CD4-positive, alpha-beta memory T cell (primary cell): ENCODE measurements around the gene BOD1L1. TPM values are rescaled to one million over a fixed set of nuclear protein-coding genes. Genes with fewer than 3 reads are reported as not detected.
A peak's percentile ranks its signal among the peaks of the same experiment; 100 is the strongest.

Source experiments
- CTCF ChIA-PET: fragments of 350-600 bp; sonication (Branson Sonifier 250); formaldehyde crosslinking; loops from one replicate; lab custom pipeline; 2021; ENCODE audit warnings: inconsistent platforms; ENCODE audit not compliant: partially characterized antibody; lab: Charles Lee
- POLR2A ChIA-PET: fragments of 350-600 bp; sonication (Branson Sonifier 250); formaldehyde crosslinking; loops from one replicate; lab custom pipeline; 2021; ENCODE audit not compliant: partially characterized antibody; lab: Charles Lee
- DNase-seq, 5 donors: peaks; one replicate each; pipeline versions ENCODE4 v3.0.0 to v3.0.0-alpha.2; 2020 to 2022; ENCODE audit warnings: mixed read lengths in 1 of 5
- H3K27ac ChIP-seq: one replicate; pipeline ENCODE4 v1.7.0; 2013; ENCODE audit warnings: low read depth, low read length
- H3K27me3 ChIP-seq: 2 replicates; pipeline ENCODE4 v1.7.0; 2013; ENCODE audit warnings: mild to moderate bottlenecking, low read length, moderate library complexity; ENCODE audit not compliant: insufficient read depth
- H3K36me3 ChIP-seq: 2 replicates; pipeline ENCODE4 v1.7.0; 2013; ENCODE audit warnings: mild to moderate bottlenecking, low read length, moderate library complexity; ENCODE audit not compliant: insufficient read depth
- H3K4me1 ChIP-seq: 2 replicates; pipeline ENCODE4 v1.7.0; 2013; ENCODE audit warnings: mild to moderate bottlenecking, low read length, moderate library complexity; ENCODE audit not compliant: insufficient read depth
- H3K4me3 ChIP-seq, 2 donors: one replicate each; pipeline ENCODE4 v1.7.0; 2013; ENCODE audit warnings: low read length in 2 of 2, mild to moderate bottlenecking in 1 of 2
- H3K9me3 ChIP-seq, 2 donors: one replicate each; pipeline ENCODE4 v1.7.0; 2013; ENCODE audit warnings: low read length in 2 of 2, control low read depth in 1 of 2; ENCODE audit not compliant: control insufficient read depth in 1 of 2
- H3K27ac Mint-ChIP-seq, 7 donors: one replicate each; pipeline ENCODE4 v1.8.0; 2020 to 2021; ENCODE audit warnings: mixed read lengths in 7 of 7, mild to moderate bottlenecking in 6 of 7, inconsistent platforms in 3 of 7, moderate library complexity in 3 of 7
- H3K27me3 Mint-ChIP-seq, 2 donors: one replicate each; pipeline ENCODE4 v1.8.0; 2020 to 2021; ENCODE audit warnings: mixed read lengths in 2 of 2
- H3K36me3 Mint-ChIP-seq, 2 donors: one replicate each; pipeline ENCODE4 v1.8.0; 2020 to 2021; ENCODE audit warnings: mixed read lengths in 2 of 2, inconsistent platforms in 1 of 2, mild to moderate bottlenecking in 1 of 2
- H3K4me1 Mint-ChIP-seq, 4 donors: one replicate each; pipeline ENCODE4 v1.8.0; 2020 to 2021; ENCODE audit warnings: mixed read lengths in 4 of 4, mild to moderate bottlenecking in 1 of 4
- H3K4me3 Mint-ChIP-seq, 8 donors: one replicate each; pipeline ENCODE4 v1.8.0; 2020 to 2021; ENCODE audit warnings: mixed read lengths in 8 of 8, mild to moderate bottlenecking in 7 of 8, moderate library complexity in 6 of 8, inconsistent platforms in 3 of 8
- H3K9me3 Mint-ChIP-seq, 8 donors: one replicate each; pipeline ENCODE4 v1.8.0; 2020 to 2021; ENCODE audit warnings: mixed read lengths in 8 of 8, mild to moderate bottlenecking in 5 of 8, inconsistent platforms in 3 of 8, moderate library complexity in 1 of 8
- intact Hi-C: fragments of 100-400 bp; cut with micrococcal nuclease; formaldehyde crosslinking; loops from one replicate; pipeline ENCODE4 v1.15.1; 2023
- polyA plus RNA-seq, 2 donors: library from polyadenylated mRNA; unstranded; fragments of 300-500 nt; fragmentation: Illumina TruSeq; gene quantifications; one replicate each; pipeline ENCODE4 v1.2.3, GENCODE V29; 2021
- total RNA-seq, 2 experiments: library from RNA; stranded (reverse); gene quantifications; one replicate each; pipeline ENCODE4 v1.2.3, GENCODE V29; 2021

BOD1L1 gene
- total and polyA plus RNA-seq, 4 experiments from 2014 or later: 0.86 to 72.3 (median 37.3) TPM

DNA sequence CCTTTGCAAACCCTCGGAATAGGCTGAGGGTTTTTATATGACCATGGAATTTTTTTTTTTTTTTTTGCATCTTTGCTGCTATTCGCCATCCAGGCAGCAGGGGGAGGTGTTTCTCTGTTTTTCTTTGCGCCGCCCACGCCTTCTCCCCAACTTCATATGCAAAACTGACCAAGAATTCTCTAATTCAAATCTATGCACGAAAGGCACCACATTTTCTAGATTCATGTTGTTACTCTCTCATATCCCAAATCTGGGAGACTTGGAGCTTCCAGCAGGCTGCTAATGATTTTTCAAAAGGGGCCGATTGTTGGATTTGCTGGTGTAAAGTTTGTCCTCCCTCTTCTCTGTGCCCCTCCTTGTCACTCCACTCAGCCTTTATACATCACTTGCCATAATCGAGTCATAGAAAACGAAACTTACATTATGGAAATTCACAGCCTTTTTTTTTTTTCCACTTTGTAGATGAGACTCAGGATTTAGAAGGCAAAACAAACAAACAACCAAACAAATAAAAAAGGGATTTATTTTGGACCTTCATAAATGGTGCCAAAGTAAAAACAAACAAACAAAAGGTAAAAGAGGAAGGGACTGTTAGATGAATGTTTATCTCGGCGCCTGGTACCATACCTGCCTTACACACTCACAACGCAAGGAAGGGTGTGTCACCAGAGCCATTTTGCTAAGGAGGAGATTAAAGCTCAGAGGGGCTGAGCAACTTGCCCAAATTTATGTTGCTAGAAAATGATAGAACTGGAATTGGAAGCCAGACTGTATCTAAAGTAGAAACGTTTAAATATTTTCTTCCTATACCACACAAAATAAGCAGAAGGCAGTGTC lies 29.3 kb upstream of the BOD1L1 start:
- Mint-ChIP-seq H3K4me1 (peaks cover 8 to 19% (median 11%) of the 10 kb centered on the region in 4 donors), H3K36me3 (no peaks in the 10 kb centered on the region), H3K9me3 (no peaks in the 10 kb centered on the region), H3K27me3 (peaks cover 0 to 5% of the 10 kb centered on the region in 2 donors), H3K27ac (peak overlapping the region in 6 of 7 donors; percentile 8 to 87 (median 66)), H3K4me3 (peak overlapping the region; percentile 17 to 87 (median 80))
- POLR2A ChIA-PET: interaction anchor here (0.9 to 1.2 kb wide), 2 partner anchors 9 to 29 kb away, joined by 3 to 5 read pairs; partner anchors contain the start of gene BOD1L1
- Histone ChIP-seq H3K4me3 (peak overlapping the region in 1 of 2 donors; percentile 26), H3K36me3 (no peaks in the 10 kb centered on the region), H3K27me3 (no peaks in the 10 kb centered on the region), H3K9me3 (no peaks in the 10 kb centered on the region), H3K4me1 (peaks cover 7% of the 10 kb centered on the region), H3K27ac (no peak overlapping the region)
- CTCF ChIA-PET: interaction anchor here (0.6 to 5.3 kb wide), 16 partner anchors 12 to 1800 kb away, joined by 3 to 74 read pairs (median 4); partner anchors contain the start of gene BOD1L1
- peak; percentile 54 to 60 (median 58) for DNase-seq
- intact Hi-C loops: loop anchor here (1.0 to 2.0 kb wide), 3 partner anchors 598 to 1994 kb away; no protein-coding TSS in a partner anchor

DNA sequence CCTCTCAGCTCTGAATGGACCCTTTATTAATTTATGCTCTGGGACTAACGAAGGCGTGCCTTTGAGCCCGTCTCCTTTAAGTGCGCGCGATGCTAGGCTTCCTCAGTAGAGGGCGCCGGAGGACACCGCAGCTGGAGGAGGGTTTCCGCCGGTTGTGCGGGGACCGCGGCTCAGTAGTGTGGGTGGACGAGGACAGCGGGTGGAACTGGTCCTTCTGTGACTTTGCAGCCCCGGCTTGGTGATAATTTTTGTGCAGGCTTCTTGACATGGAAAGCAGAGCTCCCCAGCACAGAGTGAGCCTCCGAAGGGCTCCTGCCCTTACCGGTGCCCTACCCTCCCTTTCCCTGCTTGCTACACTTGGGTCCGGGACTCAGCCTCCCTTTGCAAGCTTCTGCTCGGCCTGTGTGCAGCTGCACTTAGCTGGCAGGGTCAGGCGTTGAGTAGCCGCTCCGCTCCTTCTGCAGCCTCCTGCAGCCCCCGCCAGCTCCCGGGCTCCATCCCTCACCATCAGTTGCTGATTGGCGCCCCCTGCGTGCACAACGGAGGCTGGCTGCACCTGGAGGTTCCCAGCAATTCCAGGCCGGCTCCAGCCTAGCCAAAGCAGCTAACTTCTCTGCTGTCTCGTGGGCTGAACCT lies 26.8 kb upstream of the BOD1L1 start:
- no peak overlapping the region for H3K27ac ChIP-seq
- H3K36me3 Mint-ChIP-seq: no peaks in the 10 kb centered on the region
- peak; percentile 67 to 74 (median 70) for DNase-seq
- intact Hi-C loops: loop anchor here (1.0 to 5.0 kb wide), 3 partner anchors 26 to 1353 kb away; no protein-coding TSS in a partner anchor
- H3K27ac Mint-ChIP-seq: peak overlapping the region in 3 of 7 donors; percentile 49 to 74 (median 63)
- ChIA-PET POLR2A (interaction anchor here (0.6 to 2.5 kb wide), 3 partner anchors 12 to 1349 kb away, joined by 3 to 18 read pairs (median 3); partner anchors contain the start of gene BOD1L1), CTCF (interaction anchor here (0.7 to 5.3 kb wide), 23 partner anchors 11 to 2000 kb away, joined by 3 to 74 read pairs (median 4); partner anchors contain the start of gene BOD1L1)
- H3K27me3 Mint-ChIP-seq: peaks cover 6 to 13% of the 10 kb centered on the region in 2 donors
- peak overlapping the region; percentile 76 to 82 for H3K4me3 ChIP-seq
- H3K27me3 ChIP-seq: no peaks in the 10 kb centered on the region
- no peaks in the 10 kb centered on the region for H3K9me3 Mint-ChIP-seq
- H3K36me3 ChIP-seq: no peaks in the 10 kb centered on the region
- peak overlapping the region; percentile 89 to 94 (median 90) for H3K4me3 Mint-ChIP-seq
- no peaks in the 10 kb centered on the region for H3K9me3 ChIP-seq
- H3K4me1 ChIP-seq: peaks cover 7% of the 10 kb centered on the region
- H3K4me1 Mint-ChIP-seq: peaks cover 8 to 19% (median 11%) of the 10 kb centered on the region in 4 donors

GRCh38 chr4:13653766-13654161 lies 26.2 kb upstream of the BOD1L1 start:
- no peak overlapping the region for H3K4me3 ChIP-seq
- POLR2A ChIA-PET: interaction anchor here (1.0 to 2.5 kb wide), 2 partner anchors 26 to 1349 kb away, joined by 3 to 18 read pairs; partner anchors contain the start of gene BOD1L1
- Mint-ChIP-seq H3K36me3 (no peaks in the 10 kb centered on the region), H3K4me1 (peaks cover 8 to 19% (median 11%) of the 10 kb centered on the region in 4 donors), H3K27me3 (peaks cover 11 to 17% of the 10 kb centered on the region in 2 donors), H3K9me3 (no peaks in the 10 kb centered on the region), H3K27ac (peak overlapping the region in 1 of 7 donors; percentile 63), H3K4me3 (peak overlapping the region in 3 of 8 donors; percentile 89 to 94 (median 91))
- intact Hi-C loops: loop anchor here (1.0 to 5.0 kb wide), 3 partner anchors 25 to 1353 kb away; no protein-coding TSS in a partner anchor
- no peaks in the 10 kb centered on the region for H3K36me3 ChIP-seq
- no peak overlapping the region for H3K27ac ChIP-seq
- CTCF ChIA-PET: interaction anchor here (0.6 to 5.3 kb wide), 18 partner anchors 10 to 2000 kb away, joined by 3 to 74 read pairs (median 4); partner anchors contain the start of gene BOD1L1
- no peak for DNase-seq
- H3K27me3 ChIP-seq: peaks cover 3% of the 10 kb centered on the region
- H3K4me1 ChIP-seq: peaks cover 7% of the 10 kb centered on the region
- no peaks in the 10 kb centered on the region for H3K9me3 ChIP-seq

DNA sequence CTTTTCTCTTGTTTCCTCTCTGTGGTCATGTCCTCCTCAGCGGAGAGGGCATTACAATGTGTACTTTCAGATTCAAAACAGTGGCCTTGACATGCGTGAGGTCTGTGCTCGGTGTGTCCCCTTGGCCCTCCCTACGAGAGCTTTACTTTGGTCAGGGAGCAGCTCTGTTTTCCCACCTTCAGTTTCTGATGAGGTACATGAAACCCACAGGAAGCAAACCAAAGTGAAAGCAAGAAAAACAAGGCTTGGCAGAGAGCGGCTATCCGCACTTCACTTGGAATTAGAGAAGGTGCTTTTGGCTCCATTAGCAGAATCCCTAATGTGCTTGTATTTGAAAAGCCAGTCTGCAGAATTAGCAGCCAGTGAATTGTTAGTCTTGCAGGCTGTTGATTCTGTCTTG lies 19.5 kb upstream of the BOD1L1 start:
- H3K4me3 Mint-ChIP-seq: peak overlapping the region; percentile 3 to 69 (median 43)
- DNase-seq: no peak
- H3K27me3 Mint-ChIP-seq: peaks cover 19 to 26% of the 10 kb centered on the region in 2 donors
- POLR2A ChIA-PET: interaction anchor here (1.6 kb wide), 1 partner anchor 9 kb away, joined by 5 read pairs; no protein-coding TSS in a partner anchor
- no peaks in the 10 kb centered on the region for H3K36me3 ChIP-seq
- no peak overlapping the region for H3K4me3 ChIP-seq
- H3K27ac ChIP-seq: no peak overlapping the region
- H3K4me1 Mint-ChIP-seq: peaks cover 0 to 3% (median 1%) of the 10 kb centered on the region in 4 donors
- peaks cover 3% of the 10 kb centered on the region for H3K27me3 ChIP-seq
- intact Hi-C loops: no loop called here
- peaks cover 0 to 1% (median 0%) of the 10 kb centered on the region in 8 donors for H3K9me3 Mint-ChIP-seq
- H3K4me1 ChIP-seq: no peaks in the 10 kb centered on the region
- CTCF ChIA-PET: interaction anchor here (1.5 to 7.6 kb wide), 2 partner anchors 8 to 17 kb away, joined by 3 to 74 read pairs; no protein-coding TSS in a partner anchor
- no peaks in the 10 kb centered on the region for H3K9me3 ChIP-seq
- no peaks in the 10 kb centered on the region for H3K36me3 Mint-ChIP-seq
- H3K27ac Mint-ChIP-seq: peak overlapping the region in 2 of 7 donors; percentile 36 to 80

DNA sequence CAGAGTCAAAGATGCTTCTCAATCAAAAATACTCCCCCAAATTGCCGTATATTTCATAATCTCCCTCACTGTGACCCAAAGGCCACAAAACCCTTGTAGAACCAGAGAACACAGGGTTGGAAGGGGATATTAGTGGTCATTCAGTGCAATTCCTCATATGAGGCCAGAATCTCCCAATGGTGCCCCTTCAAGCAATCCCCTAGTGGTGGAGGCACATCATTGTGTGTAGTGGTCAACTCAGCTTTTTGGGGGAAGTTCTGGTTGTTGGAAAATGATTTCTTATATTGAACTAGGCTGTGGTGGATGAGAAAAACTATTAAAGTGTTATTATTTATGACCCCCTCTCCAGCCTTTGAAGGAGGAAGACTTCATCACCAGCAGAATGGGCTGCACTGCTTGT lies 17.6 kb upstream of the BOD1L1 start:
- ChIA-PET POLR2A (no interaction called here), CTCF (interaction anchor here (7.6 kb wide), 1 partner anchor 10 kb away, joined by 74 read pairs; no protein-coding TSS in a partner anchor)
- no peak overlapping the region for H3K4me3 Mint-ChIP-seq
- Histone ChIP-seq H3K36me3 (no peaks in the 10 kb centered on the region), H3K27me3 (peaks cover 3% of the 10 kb centered on the region), H3K4me3 (no peak overlapping the region), H3K4me1 (no peaks in the 10 kb centered on the region), H3K9me3 (no peaks in the 10 kb centered on the region), H3K27ac (no peak overlapping the region)
- intact Hi-C loops: no loop called here
- H3K27ac Mint-ChIP-seq: no peak overlapping the region
- H3K36me3 Mint-ChIP-seq: no peaks in the 10 kb centered on the region
- H3K4me1 Mint-ChIP-seq: peaks cover 0 to 3% (median 1%) of the 10 kb centered on the region in 4 donors
- H3K27me3 Mint-ChIP-seq: peaks cover 22 to 29% of the 10 kb centered on the region in 2 donors
- peaks cover 0 to 1% (median 0%) of the 10 kb centered on the region in 8 donors for H3K9me3 Mint-ChIP-seq
- no peak for DNase-seq

- Mint-ChIP-seq H3K9me3 (no peaks in the 10 kb centered on the region), H3K4me3 (no peak overlapping the region), H3K4me1 (peaks cover 0 to 3% (median 1%) of the 10 kb centered on the region in 4 donors), H3K36me3 (no peaks in the 10 kb centered on the region), H3K27me3 (peaks cover 22 to 34% of the 10 kb centered on the region in 2 donors), H3K27ac (peak overlapping the region in 1 of 7 donors; percentile 63)
- Histone ChIP-seq H3K9me3 (no peaks in the 10 kb centered on the region), H3K4me3 (no peak overlapping the region), H3K36me3 (no peaks in the 10 kb centered on the region), H3K27ac (no peak overlapping the region), H3K4me1 (no peaks in the 10 kb centered on the region), H3K27me3 (no peaks in the 10 kb centered on the region)
- POLR2A ChIA-PET: interaction anchor here (0.9 kb wide), 1 partner anchor 12 kb away, joined by 3 read pairs; no protein-coding TSS in a partner anchor
- CTCF ChIA-PET: interaction anchor here (0.9 to 7.6 kb wide), 2 partner anchors 13 to 14 kb away, joined by 5 to 74 read pairs; no protein-coding TSS in a partner anchor
- no peak for DNase-seq
- intact Hi-C loops: no loop called here
Observed at GRCh38 chr4:13642170-13642950, 14.8 kb upstream of the BOD1L1 start.
